DOHH2 (cell line): ENCODE data around the gene HMX1.

Experiments
- CTCF ChIP-seq: fragments of 200-600 bp; sonication (generic); IDR thresholded peaks from one replicate; pipeline ENCODE4 v1.5.1; 2014; ENCODE audit warnings: antibody characterized with exemption, mild to moderate bottlenecking, low read depth, low read length; ENCODE audit not compliant: poor library complexity, severe bottlenecking
- EZH2phosphoT487 ChIP-seq: fragments of 200-600 bp; sonication (generic); IDR thresholded peaks from 2 replicates; pipeline ENCODE4 v1.6.1; 2017; ENCODE audit warnings: borderline replicate concordance, mild to moderate bottlenecking, antibody characterized with exemption, low read length, moderate library complexity, mixed read lengths

DNA sequence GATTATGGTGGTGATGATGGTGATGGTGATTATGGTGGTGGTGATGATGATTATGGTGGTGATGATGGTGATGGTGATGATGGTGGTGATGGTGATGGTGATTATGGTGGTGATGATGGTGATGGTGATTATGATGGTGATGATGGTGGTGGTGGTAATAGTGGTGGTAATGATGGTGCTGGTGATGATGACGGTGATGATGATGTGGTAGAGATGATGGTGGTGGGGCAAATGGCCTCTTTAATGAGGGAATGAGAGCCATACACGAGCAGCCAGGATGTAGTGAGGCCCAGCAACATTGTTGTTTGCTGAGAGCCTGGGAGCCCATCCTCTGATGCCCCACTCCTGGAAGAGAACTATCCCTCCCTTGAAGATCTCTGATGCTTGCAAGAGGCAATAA, 29.0 kb downstream of the HMX1 start:
- no peak for TF ChIP-seq CTCF
- TF ChIP-seq EZH2phosphoT487: no peak
